GM12891 (cell line): ENCODE measurements around the gene IFRD2.

Experiments
- POLR2A ChIP-seq: IDR thresholded peaks from 2 replicates; pipeline ENCODE4 v1.6.1; 2011; ENCODE audit warnings: low read depth, low read length, control low read depth
- POLR2AphosphoS5 ChIP-seq: IDR thresholded peaks from 2 replicates; pipeline ENCODE4 v1.6.1; 2011; ENCODE audit warnings: low read depth, low read length, control low read depth

DNA sequence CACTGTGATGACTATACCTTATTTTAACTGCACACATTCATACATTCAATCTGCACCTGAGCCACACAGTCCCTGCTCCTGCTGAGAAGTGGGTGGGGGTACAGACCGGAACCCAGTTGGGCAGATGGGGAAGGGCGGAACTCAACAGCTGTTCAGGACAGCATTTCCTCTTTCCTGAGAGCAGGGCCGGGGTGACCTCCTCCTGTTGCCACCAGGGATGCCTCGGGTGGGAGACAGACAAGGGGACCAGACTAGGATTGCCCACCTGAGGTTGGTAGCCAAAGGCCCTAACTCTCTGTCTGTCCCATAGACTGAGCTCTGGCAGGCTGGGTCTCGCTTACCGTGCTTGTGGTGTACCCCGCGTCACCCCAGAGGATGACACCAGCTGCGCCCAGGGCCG lies 26.4 kb upstream of the IFRD2 start:
- TF ChIP-seq POLR2AphosphoS5 (no peak), POLR2A (no peak)
